MM.1S (cell line): Measurements from ENCODE around the gene FIBP.

Experiments used
- EZH2 ChIP-seq: fragments of 300-600 bp; sonication (generic); optimal IDR thresholded peaks from 2 replicates; pipeline ENCODE3; 2017; ENCODE audit warnings: low read depth, mild to moderate bottlenecking, antibody characterized with exemption, low read length, mixed read lengths
- EZH2phosphoT487 ChIP-seq: fragments of 300-600 bp; sonication (generic); IDR thresholded peaks from 2 replicates; pipeline ENCODE4 v1.6.1; 2018; ENCODE audit warnings: antibody characterized with exemption, low read length
- TF ChIP-seq, protein P1 (sequence below): fragments of 300-600 bp; sonication (generic); IDR thresholded peaks from 2 replicates; pipeline ENCODE4 v1.5.1; 2016; ENCODE audit warnings: antibody characterized with exemption, low read length, mixed read lengths

DNA sequence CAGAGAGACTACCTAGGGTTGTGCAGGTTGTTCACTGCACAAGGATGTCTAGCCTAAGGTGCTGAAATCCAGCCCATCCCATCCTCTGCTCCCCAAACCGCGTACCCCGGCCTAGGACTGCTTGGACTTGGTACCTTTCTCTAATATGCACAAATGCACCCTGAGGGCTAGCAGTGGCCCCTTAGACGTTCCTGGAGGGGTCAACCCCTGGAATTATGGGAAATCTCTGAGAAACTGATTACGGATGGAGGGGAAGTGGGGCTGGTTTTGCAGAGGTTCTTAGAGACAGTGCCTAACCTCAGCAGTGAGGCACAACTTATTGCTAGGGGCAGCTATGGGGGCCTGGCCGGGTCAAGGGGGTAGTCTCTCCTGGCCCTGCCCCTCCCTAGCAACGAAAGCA, 28.1 kb upstream of the FIBP start:
- TF ChIP-seq, protein P1, sequence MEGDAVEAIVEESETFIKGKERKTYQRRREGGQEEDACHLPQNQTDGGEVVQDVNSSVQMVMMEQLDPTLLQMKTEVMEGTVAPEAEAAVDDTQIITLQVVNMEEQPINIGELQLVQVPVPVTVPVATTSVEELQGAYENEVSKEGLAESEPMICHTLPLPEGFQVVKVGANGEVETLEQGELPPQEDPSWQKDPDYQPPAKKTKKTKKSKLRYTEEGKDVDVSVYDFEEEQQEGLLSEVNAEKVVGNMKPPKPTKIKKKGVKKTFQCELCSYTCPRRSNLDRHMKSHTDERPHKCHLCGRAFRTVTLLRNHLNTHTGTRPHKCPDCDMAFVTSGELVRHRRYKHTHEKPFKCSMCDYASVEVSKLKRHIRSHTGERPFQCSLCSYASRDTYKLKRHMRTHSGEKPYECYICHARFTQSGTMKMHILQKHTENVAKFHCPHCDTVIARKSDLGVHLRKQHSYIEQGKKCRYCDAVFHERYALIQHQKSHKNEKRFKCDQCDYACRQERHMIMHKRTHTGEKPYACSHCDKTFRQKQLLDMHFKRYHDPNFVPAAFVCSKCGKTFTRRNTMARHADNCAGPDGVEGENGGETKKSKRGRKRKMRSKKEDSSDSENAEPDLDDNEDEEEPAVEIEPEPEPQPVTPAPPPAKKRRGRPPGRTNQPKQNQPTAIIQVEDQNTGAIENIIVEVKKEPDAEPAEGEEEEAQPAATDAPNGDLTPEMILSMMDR = no peak
- TF ChIP-seq EZH2 (no peak), EZH2phosphoT487 (no peak)
